OCI-LY7 (cell line): ENCODE results near the gene ZFR. TPM values are rescaled to one million over a fixed set of nuclear protein-coding genes. Genes with fewer than 3 reads are reported as not detected.

Source experiments
- BruUV-seq: library from RNA; stranded (reverse); fragments of 400-500 nt; replicated peaks from 2 replicates; lab custom pipeline; 2021; lab: Mats Ljungman, UMichigan
- CTCF ChIA-PET: fragments of 300-600 bp; sonication (Branson Sonifier 250); formaldehyde crosslinking; loops from one replicate; lab custom pipeline; 2022; ENCODE audit warnings: antibody characterized with exemption; ENCODE audit not compliant: unreplicated experiment; lab: Charles Lee
- POLR2A ChIA-PET: fragments of 300-600 bp; sonication (Branson Sonifier 250); formaldehyde crosslinking; loops from one replicate; lab custom pipeline; 2022; ENCODE audit warnings: antibody characterized with exemption; lab: Charles Lee
- DNase-seq: peaks from one replicate; pipeline ENCODE4 v3.0.0-alpha.2; 2015; ENCODE audit warnings: low spot score
- H2AFZ ChIP-seq: fragments of 200-600 bp; sonication (generic), shearing (Covaris generic); 2 replicates; pipeline ENCODE4 v1.6.1; 2014; ENCODE audit warnings: mild to moderate bottlenecking, antibody characterized with exemption, low read length, moderate library complexity
- H3K27ac ChIP-seq: fragments of 200-600 bp; sonication (generic); 2 replicates; pipeline ENCODE4 v1.5.1; 2014; ENCODE audit warnings: mixed run types, low read depth, mild to moderate bottlenecking, moderate library complexity, low read length, inconsistent platforms; ENCODE audit not compliant: poor library complexity, severe bottlenecking
- H3K36me3 ChIP-seq: fragments of 200-600 bp; sonication (generic); 2 replicates; pipeline ENCODE4 v1.6.1; 2014; ENCODE audit warnings: mild to moderate bottlenecking, antibody characterized with exemption, low read length, moderate library complexity, mixed read lengths; ENCODE audit not compliant: insufficient read depth
- H3K4me1 ChIP-seq: fragments of 200-600 bp; sonication (generic); 2 replicates; pipeline ENCODE4 v1.5.1; 2014; ENCODE audit warnings: mild to moderate bottlenecking, low read length; ENCODE audit not compliant: insufficient read depth, poor library complexity, severe bottlenecking
- H3K4me2 ChIP-seq: fragments of 200-600 bp; sonication (generic); 2 replicates; pipeline ENCODE4 v1.6.1; 2014; ENCODE audit warnings: mild to moderate bottlenecking, low read length
- H3K4me3 ChIP-seq: fragments of 200-600 bp; sonication (generic); 2 replicates; pipeline ENCODE4 v1.5.1; 2014; ENCODE audit warnings: mild to moderate bottlenecking, low read depth, low read length; ENCODE audit not compliant: poor library complexity, severe bottlenecking
- H3K79me2 ChIP-seq: fragments of 200-600 bp; sonication (generic); 2 replicates; pipeline ENCODE4 v1.6.1; 2016; ENCODE audit warnings: low read depth, mild to moderate bottlenecking, low read length, moderate library complexity, mixed read lengths; ENCODE audit not compliant: insufficient read depth
- H3K9me2 ChIP-seq: fragments of 200-600 bp; sonication (generic); 2 replicates; pipeline ENCODE4 v1.6.1; 2016; ENCODE audit warnings: mild to moderate bottlenecking, low read length, mixed read lengths; ENCODE audit not compliant: insufficient read depth
- H3K9me3 ChIP-seq: fragments of 200-600 bp; sonication (generic); 2 replicates; pipeline ENCODE4 v1.6.1; 2014; ENCODE audit warnings: mild to moderate bottlenecking, mixed run types, low read length, mixed read lengths
- H4K20me1 ChIP-seq: fragments of 200-600 bp; sonication (generic); 2 replicates; pipeline ENCODE4 v1.6.1; 2014; ENCODE audit warnings: mild to moderate bottlenecking, antibody characterized with exemption, low read length, moderate library complexity, mixed read lengths; ENCODE audit not compliant: insufficient read depth
- CTCF ChIP-seq: fragments of 200-600 bp; sonication (generic); conservative IDR thresholded peaks from 2 replicates; pipeline ENCODE4 v1.5.1; 2014; ENCODE audit warnings: mild to moderate bottlenecking, antibody characterized with exemption, low read length, moderate library complexity, mixed read lengths
- EZH2phosphoT487 ChIP-seq: fragments of 200-600 bp; sonication (generic); IDR thresholded peaks from 2 replicates; pipeline ENCODE4 v1.6.1; 2018; ENCODE audit warnings: low read depth, borderline replicate concordance, mild to moderate bottlenecking, mixed run types, antibody characterized with exemption, low read length, moderate library complexity, mixed read lengths
- intact Hi-C: fragments of 100-400 bp; cut with micrococcal nuclease; formaldehyde crosslinking; loops from one replicate; pipeline ENCODE4 v1.10.0; 2022; ENCODE audit not compliant: unreplicated experiment
- total RNA-seq, 2 experiments: library from RNA; depleted of rRNA in 1 of 2; stranded (reverse); fragments of >200 nt in 1 of 2; shearing (Covaris generic) in 1 of 2; gene quantifications; 2 replicates each; pipeline ENCODE4 v1.2.3, GENCODE V29; 2014 to 2022

Gene ZFR
- total RNA-seq, 2 experiments from 2014 or later, result 54.8 to 63.4 TPM

- Histone ChIP-seq H3K4me1 (no peaks in the 10 kb centered on the region), H2AFZ (no peak overlapping the region), H3K36me3 (peaks cover 90% of the 10 kb centered on the region), H3K9me2 (no peaks in the 10 kb centered on the region), H3K4me2 (no peak overlapping the region), H3K79me2 (no peaks in the 10 kb centered on the region), H3K4me3 (no peak overlapping the region), H3K27ac (no peak overlapping the region), H3K9me3 (no peaks in the 10 kb centered on the region), H4K20me1 (no peaks in the 10 kb centered on the region)
- intact Hi-C loops, result no loop called here
- no peak for TF ChIP-seq EZH2phosphoT487
- TF ChIP-seq CTCF, result no peak
- BruUV-seq, result no TSS peak
- ChIA-PET POLR2A (no interaction called here), CTCF (no interaction called here)
- no peak for DNase-seq
Observed at GRCh38 chr5:32360906-32361305, 83.6 kb downstream of the ZFR start.

GRCh38 chr5:32358611-32359010 is 85.9 kb downstream of the ZFR start:
- no peak for TF ChIP-seq EZH2phosphoT487
- no peak for TF ChIP-seq CTCF
- Histone ChIP-seq H3K4me1 (no peaks in the 10 kb centered on the region), H2AFZ (no peak overlapping the region), H4K20me1 (no peaks in the 10 kb centered on the region), H3K4me3 (no peak overlapping the region), H3K9me2 (no peaks in the 10 kb centered on the region), H3K79me2 (no peaks in the 10 kb centered on the region), H3K36me3 (peaks cover 96% of the 10 kb centered on the region), H3K9me3 (no peaks in the 10 kb centered on the region), H3K27ac (no peak overlapping the region), H3K4me2 (no peak overlapping the region)
- ChIA-PET POLR2A (no interaction called here), CTCF (no interaction called here)
- intact Hi-C loops, result loop anchor here (5.0 kb wide), 1 partner anchor 49 kb away; no protein-coding TSS in a partner anchor
- no TSS peak for BruUV-seq
- DNase-seq, result no peak

- ChIA-PET POLR2A (interaction anchor here (0.7 kb wide), 1 partner anchor 282 kb away, joined by 3 read pairs; no protein-coding TSS in a partner anchor), CTCF (no interaction called here)
- H3K27ac ChIP-seq, result no peak overlapping the region
- H3K9me3 ChIP-seq, result no peaks in the 10 kb centered on the region
- no peak overlapping the region for H2AFZ ChIP-seq
- H4K20me1 ChIP-seq, result no peaks in the 10 kb centered on the region
- no peak overlapping the region for H3K4me3 ChIP-seq
- H3K79me2 ChIP-seq, result no peaks in the 10 kb centered on the region
- BruUV-seq, result no TSS peak
- no peaks in the 10 kb centered on the region for H3K9me2 ChIP-seq
- no peak for DNase-seq
- no peaks in the 10 kb centered on the region for H3K4me1 ChIP-seq
- H3K36me3 ChIP-seq, result peaks cover 97% of the 10 kb centered on the region
- TF ChIP-seq EZH2phosphoT487 (no peak), CTCF (no peak)
- no peak overlapping the region for H3K4me2 ChIP-seq
- intact Hi-C loops, result loop anchor here (5.0 kb wide), 1 partner anchor 50 kb away; no protein-coding TSS in a partner anchor
Observed at GRCh38 chr5:32357658-32358057, 86.9 kb downstream of the ZFR start.
